GM03348 (cell line): ENCODE measurements around the gene SERTAD4.

ENCODE experiments used
- DNase-seq: peaks from one replicate; pipeline ENCODE4 v3.0.0; 2012; ENCODE audit warnings: low spot score

SERTAD4 gene

GRCh38 chr1:210233216-210233494 lies 559 bp downstream of the SERTAD4 start:
- peak; percentile 49 for DNase-seq

- peak; percentile 89 for DNase-seq
These were observed 1.1 kb downstream of the SERTAD4 start for GRCh38 chr1:210233495-210234328.

GRCh38 chr1:210234329-210234757 lies 1.7 kb downstream of the SERTAD4 start:
- no peak for DNase-seq

- DNase-seq, result no peak
These were observed 2.9 kb downstream of the SERTAD4 start for GRCh38 chr1:210235363-210236053.

GRCh38 chr1:210236386-210236839 lies 3.8 kb downstream of the SERTAD4 start:
- no peak for DNase-seq

GRCh38 chr1:210236840-210237409 lies 4.3 kb downstream of the SERTAD4 start:
- DNase-seq, result peak; percentile 60

- no peak for DNase-seq
These were observed 4.9 kb downstream of the SERTAD4 start for GRCh38 chr1:210237479-210237878.

GRCh38 chr1:210237981-210238380 lies 5.4 kb downstream of the SERTAD4 start:
- DNase-seq, result no peak

- DNase-seq, result peak; percentile 77
These were observed 6.9 kb downstream of the SERTAD4 start for GRCh38 chr1:210239349-210240111.

- no peak for DNase-seq
These were observed 8.5 kb downstream of the SERTAD4 start for GRCh38 chr1:210241121-210241520.

- peak; percentile 71 for DNase-seq
These were observed 12.3 kb downstream of the SERTAD4 start for GRCh38 chr1:210244746-210245367.

GRCh38 chr1:210246447-210246846 lies 13.9 kb downstream of the SERTAD4 start:
- DNase-seq, result no peak

- DNase-seq, result no peak
These were observed 15.7 kb downstream of the SERTAD4 start for GRCh38 chr1:210248341-210248740.

GRCh38 chr1:210250665-210250997 lies 18.0 kb downstream of the SERTAD4 start:
- DNase-seq, result peak; percentile 31

GRCh38 chr1:210250998-210251679 lies 18.5 kb downstream of the SERTAD4 start:
- DNase-seq, result peak; percentile 54

- DNase-seq, result peak; percentile 38
These were observed 19.3 kb downstream of the SERTAD4 start for GRCh38 chr1:210251680-210252490.

- no peak for DNase-seq
These were observed 20.0 kb downstream of the SERTAD4 start for GRCh38 chr1:210252621-210253051.

- no peak for DNase-seq
These were observed 21.7 kb downstream of the SERTAD4 start for GRCh38 chr1:210254298-210254697.

- no peak for DNase-seq
These were observed 25.3 kb downstream of the SERTAD4 start for GRCh38 chr1:210257698-210258529.

GRCh38 chr1:210259561-210259960 lies 27.0 kb downstream of the SERTAD4 start:
- peak; percentile 82 for DNase-seq
